Activated T-helper 1 cell treated with Interleukin-2 at 50 U/mL for 16 hours (primary cell): ENCODE measurements around the gene VCL.

ENCODE experiments used
- DNase-seq: peaks from one replicate; pipeline ENCODE4 v3.0.0-alpha.2; 2020; ENCODE audit warnings: low read depth

VCL gene

GRCh38 chr10:74077416-74077815 lies 79.5 kb downstream of the VCL start:
- DNase-seq: no peak

DNA sequence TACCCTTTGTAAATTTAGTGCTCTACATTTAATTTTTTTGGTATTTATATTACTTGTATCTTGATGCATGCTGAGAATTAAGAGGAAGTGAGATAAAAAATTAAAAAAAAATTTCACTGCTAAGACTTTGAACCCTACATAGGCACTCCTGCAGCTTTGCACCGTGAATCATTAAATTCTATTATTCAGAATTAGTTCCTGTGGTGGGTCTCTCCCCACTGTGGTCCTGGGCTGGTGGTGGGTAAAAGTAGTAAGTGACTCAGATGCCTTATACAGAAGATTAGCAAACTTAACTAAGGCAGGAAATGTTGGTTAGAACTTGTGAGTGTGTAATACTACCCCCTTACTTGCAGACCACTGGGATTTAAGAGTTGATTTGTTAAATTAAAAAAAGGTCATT lies 80.1 kb downstream of the VCL start:
- no peak for DNase-seq

DNA sequence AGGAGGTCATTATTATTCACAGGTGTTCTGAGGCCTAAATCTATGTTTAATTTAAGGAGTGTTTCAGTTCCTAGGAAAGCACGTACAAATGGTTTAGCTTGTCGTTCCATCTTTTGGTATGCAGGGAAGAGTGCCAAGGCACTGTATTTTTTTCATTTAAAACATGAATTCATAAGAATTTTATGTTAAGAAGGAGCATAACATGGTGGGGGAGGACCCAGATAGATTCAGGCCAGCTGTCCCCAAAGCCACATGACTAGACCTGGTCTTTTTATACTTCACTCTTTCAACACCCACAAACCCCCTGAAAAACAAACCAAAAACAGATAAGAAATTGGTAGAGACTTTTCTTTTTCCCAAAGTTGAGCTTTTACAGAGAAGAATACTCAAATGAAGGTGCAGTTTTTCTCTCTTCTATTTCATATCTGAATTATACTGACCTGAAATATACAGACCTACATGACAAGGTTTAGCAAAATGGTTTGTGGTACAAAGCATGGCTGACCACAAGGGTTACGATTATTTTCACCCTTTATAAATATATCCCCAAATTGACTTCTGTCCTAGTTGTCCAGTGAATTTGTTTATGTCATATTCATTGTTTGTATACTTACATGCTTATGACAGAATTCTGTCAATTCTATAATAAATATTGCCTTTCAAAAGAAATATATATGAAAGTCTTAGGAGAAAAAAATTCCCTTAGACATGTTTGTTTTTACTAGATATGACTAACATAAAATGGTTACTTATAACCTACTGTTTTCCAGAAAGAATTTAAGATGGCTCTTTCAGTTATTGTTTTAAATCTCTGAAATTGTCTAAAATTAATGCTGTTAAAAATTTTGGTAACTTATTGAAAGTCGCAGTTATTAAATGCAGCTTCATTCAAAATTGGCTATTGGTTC lies 81.4 kb downstream of the VCL start:
- no peak for DNase-seq

DNA sequence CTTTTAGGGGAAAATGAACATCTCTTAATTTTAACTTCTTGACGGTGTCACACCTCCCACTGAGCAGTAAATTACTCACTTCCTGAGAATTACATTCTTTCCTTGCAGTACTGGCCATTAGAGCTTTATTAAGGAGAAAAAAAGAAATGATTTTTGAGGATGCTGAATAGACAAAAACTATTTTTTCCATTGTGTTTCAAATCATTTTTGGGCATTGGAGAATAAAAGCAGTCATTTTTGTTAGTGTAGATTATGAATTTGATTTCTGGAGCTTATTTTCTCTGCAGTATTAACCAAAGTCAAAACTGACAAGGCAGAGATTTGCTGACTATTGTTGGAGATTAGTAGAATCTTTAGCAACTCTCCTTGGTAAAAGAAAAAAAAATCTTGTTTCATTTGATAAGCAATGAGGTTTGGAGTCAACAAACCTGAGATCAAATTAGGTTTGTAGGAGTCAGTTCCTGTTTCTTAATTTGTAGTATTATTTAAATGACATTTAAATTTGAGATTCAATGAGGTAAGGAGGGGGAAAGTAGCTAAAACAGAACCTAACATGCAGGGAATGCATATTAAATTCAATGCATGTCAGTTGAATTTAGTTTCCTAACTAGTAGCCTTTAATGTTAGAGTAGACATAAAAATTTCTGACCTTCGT lies 82.1 kb downstream of the VCL start:
- no peak for DNase-seq

- DNase-seq: peak; percentile 17
These were observed 83.4 kb downstream of the VCL start for GRCh38 chr10:74081192-74081803.

DNA sequence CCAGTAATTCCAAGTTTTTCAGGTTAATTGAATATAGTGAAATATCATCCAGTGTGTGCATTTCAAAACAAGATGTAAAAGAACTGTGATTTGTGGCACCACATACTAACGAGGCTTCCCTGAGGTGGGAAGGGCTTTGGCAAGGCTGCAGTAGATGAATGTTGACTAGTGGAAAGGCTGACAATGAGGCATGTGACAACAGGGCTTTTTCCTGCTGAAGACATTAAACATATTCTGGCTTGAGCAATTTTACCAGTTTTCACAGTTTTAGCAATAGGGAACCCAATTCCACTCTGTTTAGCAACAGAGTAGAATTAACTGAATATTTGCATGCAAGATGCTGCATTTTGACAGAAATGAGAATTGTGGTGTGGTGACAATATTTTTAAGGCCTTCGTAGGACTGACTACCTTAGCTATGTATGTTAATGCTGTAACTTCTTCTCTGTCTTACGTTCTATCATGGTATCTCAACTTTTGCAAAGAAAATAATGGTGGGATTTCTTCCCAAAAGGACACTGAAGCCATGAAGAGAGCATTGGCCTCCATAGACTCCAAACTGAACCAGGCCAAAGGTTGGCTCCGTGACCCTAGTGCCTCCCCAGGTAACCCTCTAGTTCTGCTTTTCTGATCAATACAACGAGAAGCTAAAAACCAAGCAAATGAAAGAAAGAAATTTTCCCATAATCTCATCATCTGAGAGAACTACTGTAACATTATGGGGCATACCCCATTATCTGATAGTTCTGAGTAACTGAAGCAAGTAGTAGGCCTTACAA lies 84.2 kb downstream of the VCL start:
- DNase-seq: no peak

- DNase-seq: no peak
These were observed 85.4 kb downstream of the VCL start for GRCh38 chr10:74083304-74083703.

GRCh38 chr10:74084955-74085354 lies 87.0 kb downstream of the VCL start:
- no peak for DNase-seq

- no peak for DNase-seq
These were observed 88.4 kb downstream of the VCL start for GRCh38 chr10:74086317-74086716.

GRCh38 chr10:74088722-74089121 lies 90.8 kb downstream of the VCL start:
- no peak for DNase-seq

- no peak for DNase-seq
These were observed 94.5 kb downstream of the VCL start for GRCh38 chr10:74092372-74092771.

- DNase-seq: no peak
These were observed 95.7 kb downstream of the VCL start for GRCh38 chr10:74093530-74094164.

- DNase-seq: no peak
These were observed 96.3 kb downstream of the VCL start for GRCh38 chr10:74094231-74094630.

GRCh38 chr10:74096777-74097176 lies 98.9 kb downstream of the VCL start:
- DNase-seq: no peak

DNA sequence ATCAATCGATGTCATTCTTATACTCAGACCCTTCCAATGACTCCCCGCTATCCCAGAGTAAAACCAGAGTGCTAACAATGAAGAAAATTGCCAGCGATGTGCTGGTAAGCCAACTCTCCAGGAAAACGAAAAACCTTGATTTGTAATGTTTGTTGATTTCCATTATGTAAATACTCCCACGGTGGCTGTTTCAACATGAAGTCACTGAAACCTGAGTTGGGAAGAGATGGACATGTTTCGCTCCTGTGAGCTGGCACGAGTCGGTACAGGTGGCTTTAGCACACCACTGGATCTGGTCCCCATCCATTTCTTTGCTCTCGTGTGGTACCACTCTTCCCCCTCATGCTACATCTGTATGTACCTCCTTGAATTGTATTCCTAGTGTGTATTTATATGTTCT lies 99.9 kb downstream of the VCL start:
- DNase-seq: no peak

DNA sequence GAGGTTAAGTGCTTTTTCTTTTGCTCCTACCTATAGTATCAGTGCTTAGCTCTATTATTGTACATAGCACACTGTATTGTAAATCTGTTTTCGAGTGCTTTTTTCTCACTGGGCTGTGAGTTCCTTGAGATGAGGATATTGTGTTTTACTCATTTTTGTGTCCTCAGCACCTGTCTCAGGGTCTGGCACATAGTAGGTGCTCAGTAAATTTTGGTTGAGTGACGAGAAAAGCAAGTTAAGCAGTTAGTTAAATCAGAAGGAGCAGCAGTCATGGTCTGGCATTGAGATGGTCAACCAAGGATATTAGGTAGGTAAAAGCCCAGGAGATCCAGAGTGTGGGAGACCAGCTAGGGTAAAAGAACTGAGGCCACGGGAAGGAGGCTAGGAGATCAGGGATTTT lies 101.5 kb downstream of the VCL start:
- no peak for DNase-seq

DNA sequence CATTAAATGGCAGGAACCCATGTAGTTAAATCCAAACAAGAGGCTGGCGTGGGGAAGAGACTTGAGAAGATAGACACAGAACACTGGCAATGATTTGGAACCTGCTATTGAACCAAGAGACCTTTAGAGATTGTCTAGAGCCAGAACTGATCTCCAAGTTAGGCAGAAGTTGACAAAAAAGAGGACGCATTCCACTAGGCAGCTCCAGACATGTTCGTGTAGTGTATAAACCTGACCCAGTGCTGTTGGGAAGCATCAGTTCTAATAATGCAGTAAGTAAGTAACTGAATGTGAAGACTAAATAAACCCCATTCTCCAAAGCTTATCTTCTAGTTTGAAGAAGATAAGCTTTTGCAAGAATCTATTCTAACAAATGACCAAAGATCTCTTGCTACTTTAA lies 101.9 kb downstream of the VCL start:
- DNase-seq: no peak

DNA sequence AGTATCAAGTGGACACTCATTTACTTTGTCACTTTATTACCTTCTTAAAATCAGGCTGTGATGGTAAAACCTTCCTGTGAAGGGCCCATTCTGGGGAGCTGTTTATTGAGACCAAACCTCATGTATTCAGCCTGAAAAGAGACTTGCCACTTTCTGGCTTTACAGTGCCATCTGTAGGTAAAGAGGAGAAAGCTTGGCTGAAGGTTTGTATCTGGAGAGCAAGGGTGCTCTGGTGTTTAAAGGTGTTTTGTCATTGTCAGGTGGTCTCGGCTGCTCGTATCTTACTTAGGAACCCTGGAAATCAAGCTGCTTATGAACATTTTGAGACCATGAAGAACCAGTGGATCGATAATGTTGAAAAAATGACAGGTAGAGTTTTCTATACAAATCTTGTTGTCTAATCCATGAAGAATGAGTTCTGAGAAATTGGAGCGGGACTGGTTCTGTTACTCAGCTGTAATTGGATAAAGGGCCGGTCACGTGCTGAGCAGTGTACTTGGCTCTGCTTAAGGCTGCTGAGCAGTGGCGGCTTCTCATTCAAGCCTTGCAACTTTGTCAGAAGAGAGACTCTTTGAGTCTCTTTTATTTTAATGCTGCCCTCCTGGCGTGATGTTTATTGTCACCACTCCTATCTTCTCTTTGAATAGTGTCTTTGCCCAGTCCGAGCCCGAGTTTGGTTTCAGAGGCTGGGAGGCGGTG lies 105.8 kb downstream of the VCL start:
- DNase-seq: no peak

DNA sequence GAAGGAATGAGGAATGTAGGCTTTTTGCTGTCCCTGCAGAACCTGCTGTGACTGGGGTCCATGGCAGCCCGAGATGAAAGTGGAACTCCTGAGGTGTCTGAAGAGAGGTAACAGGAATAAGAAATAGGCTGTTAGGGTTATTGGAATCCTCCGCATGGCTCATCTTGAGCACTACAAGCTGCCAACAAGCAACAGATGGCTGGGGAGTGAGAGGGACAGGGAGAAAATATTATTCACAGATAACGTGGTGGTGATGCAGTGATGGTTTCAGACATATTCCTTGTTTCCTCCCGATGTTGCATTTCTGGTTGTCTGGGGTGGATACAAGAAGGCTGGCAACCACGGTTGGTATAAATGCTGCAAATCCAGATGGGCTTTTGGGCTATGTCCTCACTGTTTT lies 106.6 kb downstream of the VCL start:
- no peak for DNase-seq

GRCh38 chr10:74104996-74105395 lies 107.1 kb downstream of the VCL start:
- DNase-seq: no peak

DNA sequence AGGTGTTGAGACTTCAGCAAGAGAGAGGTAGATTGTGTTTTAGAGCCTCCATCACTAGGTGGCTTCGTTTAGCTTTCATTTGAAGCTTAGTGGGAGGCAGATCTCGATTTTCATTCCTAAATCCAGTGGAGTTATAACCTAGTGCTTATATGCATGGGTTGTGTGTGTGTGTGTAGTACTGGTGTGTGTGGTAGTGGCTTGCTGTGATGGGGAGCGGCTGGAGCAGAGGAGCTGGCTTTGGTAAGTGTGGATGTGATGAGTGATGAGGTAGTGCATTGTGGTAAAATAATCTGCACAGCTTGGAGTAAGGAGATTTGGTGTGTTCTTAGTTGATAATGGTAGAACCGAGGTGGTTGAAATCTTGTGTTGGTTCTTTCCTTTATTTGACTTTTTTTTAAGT lies 109.5 kb downstream of the VCL start:
- no peak for DNase-seq
